GM18909 (cell line): ENCODE measurements around the gene IL1RL1.

Source experiments
- ATAC-seq: cut with Tn5 transposase; IDR thresholded peaks from one replicate; pipeline ENCODE4 v1.9.1; 2021; ENCODE audit warnings: mild to moderate bottlenecking; ENCODE audit not compliant: unreplicated experiment, poor library complexity

IL1RL1 gene

DNA sequence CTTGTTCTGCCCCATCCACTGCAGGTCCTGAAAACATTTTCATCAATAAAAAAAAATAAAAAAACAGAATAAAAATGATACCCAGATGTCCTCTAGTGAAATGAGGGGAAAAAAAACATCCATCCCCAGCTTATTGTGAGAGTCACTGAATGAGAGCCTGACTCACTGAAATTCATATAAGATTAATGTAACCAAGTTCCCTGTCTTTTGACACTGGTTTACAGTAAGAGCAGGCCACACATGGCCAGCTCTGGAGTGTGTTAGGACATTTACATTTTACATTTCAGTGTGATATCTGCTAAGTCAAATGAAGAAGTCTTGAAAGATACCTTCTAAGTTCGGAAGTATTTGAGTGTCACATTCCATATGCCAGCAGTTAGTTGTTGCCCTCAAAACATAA is 23.1 kb downstream of the IL1RL1 start:
- ATAC-seq, result no peak

DNA sequence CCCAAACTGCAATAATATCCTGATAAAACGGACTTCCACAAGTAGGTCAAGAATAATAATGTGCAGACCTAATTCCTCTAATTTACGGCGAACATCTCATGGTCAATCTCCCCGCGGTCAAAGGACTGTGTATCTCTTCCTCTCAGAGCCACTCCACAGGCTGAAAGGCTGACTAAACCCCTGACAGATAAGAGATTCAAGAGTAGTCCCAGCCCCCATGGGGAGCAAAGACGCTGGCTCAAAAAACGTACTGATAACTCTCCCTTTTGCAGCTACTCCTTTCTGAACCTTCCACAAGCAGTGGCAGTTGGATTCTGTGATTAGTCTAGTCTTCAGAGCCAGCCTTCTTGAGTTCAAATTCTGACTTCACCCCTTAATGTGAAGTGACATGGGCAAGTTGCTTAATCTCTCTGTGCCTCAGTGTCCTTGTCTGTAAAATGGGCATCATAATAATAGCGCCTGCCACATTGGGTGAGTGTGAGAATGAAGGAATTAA is 24.6 kb downstream of the IL1RL1 start:
- ATAC-seq, result no peak

GRCh38 chr2:102336502-102336945 is 25.2 kb downstream of the IL1RL1 start:
- no peak for ATAC-seq

GRCh38 chr2:102337012-102337411 is 25.6 kb downstream of the IL1RL1 start:
- no peak for ATAC-seq

DNA sequence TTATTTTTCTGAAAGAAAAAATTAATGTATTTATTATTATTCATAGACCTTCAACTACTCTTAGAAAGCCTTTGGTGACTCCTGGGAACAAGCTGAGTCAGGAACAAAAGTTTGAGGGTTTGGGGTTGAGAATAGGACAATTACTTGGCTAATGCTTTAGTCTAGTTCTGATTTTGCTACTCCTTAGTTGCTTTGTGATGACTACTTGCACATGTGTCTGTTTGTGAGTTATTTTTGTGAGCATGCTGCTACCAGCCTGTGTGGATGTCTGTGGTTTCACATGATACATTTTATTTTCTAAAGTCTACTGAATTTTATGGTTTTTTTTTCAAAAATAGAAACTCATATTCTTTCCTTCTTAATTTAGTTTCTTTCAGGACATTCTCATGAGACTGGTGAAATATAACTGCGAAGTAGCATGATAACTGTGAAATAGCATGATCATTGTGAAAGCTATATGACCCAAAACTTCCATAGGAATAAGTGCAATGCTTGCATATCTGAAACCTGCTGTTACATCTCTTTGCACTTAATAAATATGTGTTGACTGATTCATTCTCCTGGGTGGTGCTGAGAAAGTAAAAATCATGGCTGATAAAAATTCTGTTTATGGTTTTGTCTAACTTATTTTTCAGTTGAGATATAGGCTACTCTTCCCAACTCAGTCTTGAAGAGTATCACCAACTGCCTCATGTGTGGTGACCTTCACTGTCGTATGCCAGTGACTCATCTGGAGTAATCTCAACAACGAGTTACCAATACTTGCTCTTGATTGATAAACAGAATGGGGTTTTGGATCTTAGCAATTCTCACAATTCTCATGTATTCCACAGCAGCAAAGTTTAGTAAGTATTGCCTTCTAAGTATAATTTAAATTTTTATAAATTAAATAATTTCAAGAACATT is 26.4 kb downstream of the IL1RL1 start:
- no peak for ATAC-seq

GRCh38 chr2:102340778-102341177 is 29.4 kb downstream of the IL1RL1 start:
- no peak for ATAC-seq

GRCh38 chr2:102342888-102343287 is 31.5 kb downstream of the IL1RL1 start:
- ATAC-seq, result no peak

DNA sequence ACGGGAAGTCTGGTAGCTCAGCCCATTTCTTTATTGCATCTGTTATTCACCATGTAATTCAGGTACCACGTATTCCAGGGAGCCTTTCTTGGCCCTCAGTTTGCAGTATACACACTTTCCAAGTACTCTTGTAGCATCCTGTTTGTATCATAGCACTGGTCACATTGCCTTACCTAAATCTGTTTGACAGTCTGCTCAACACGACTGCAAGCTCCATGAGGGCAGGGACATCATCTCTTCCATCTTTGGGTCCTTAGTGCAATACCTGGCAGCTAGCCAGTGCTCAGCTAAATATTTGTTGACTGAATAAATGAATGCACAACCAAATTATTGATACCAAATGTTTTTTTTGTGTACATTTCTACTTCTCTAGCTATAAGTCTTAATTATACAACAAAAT is 33.0 kb downstream of the IL1RL1 start:
- ATAC-seq, result no peak

DNA sequence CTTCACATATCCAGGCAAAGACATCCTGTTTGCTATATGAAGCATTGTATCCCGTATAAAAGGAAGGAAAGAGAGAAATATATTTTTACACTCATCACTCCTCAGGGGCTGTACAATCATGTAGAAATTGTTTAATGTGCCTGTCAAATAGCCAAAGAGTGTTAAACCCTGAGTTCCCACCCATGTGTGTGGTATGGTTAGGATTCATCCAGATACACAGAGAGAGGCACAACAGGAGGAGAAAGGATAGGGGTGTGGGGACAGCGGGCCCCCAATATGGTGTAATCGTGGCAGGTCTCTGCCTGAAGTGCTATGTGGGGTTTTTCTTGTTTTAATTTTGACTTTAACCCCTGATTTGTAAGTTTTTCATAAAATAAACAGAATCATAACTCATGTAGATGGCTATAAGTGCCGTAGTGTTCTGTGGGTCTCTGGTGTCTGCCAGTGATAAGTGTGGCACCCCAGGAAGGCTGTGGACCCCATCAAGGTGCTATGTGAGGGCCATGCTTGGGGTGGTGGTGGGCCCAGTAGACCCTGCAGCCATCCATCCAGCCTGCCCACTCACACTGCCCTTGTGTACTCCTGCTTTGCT is 34.1 kb downstream of the IL1RL1 start:
- no peak for ATAC-seq

DNA sequence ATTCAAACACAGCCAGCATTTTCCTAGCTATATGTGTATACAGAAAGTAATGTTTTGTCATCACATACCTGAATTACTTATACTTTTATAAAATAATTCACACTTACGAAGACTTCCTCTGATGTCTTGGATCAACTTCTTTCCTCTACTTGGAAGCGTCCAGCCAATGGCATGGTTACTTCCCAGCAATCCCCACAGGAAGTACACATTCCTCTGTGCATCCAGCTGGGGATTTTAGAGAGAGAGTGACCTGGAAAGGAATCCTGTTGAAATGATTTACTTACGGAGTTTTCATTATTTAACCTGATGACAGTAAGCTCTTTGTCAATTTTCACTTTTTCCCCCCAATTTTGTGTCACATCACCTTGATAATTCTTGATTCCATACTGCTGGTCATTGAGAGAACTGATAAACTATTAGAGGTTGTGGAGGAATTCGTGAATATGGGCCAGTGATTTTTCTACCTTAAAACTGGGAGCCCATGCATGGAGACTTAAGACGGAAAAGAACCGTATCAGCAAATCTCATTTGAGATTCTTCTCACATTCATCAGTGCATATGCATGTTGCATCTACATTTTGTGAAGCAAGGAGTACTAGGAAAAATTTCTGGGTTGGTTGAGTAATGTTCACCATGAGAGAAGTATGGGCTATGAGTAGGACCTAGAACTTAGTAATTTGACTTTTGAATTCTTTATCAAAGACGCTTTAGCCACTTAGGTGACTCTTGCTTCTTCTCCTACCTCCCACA is 35.2 kb downstream of the IL1RL1 start:
- ATAC-seq, result no peak

DNA sequence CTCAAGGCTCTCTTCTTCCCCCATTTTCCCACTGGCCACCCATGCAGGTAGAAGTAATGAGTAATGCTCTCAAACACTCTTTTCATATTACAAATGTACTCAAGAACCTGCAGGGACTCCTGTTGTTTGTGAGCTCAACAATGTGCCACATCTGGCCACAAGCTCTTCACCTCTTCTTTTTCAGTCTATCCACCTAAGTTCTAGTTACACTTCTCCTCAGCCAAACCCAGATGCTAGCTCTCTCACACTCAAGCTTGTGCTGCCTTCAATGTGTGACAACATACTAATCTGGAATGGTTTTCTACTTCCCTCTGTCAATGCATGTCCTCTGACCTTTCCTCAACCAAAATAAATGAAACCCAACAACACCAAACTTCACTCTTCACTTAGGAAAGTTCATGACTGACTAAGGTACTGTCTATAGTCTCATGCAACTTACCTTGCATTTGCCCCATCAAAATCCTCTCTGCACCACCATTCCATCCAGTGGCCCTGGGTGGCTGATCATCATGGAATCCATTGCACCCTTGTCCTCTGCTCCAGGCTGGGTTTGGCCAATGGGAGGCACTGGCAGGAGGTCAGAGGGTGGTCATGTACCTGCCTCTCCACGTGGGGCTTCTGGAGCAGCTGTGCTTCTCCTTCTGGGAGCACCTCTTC is 38.9 kb downstream of the IL1RL1 start:
- ATAC-seq, result no peak

GRCh38 chr2:102355526-102356380 is 44.4 kb downstream of the IL1RL1 start, which contains the start of gene IL18R1:
Gene IL18R1 (plus strand): TSS chr2:102355796. CDS start chr2:102362661, 6,865 bp downstream.
- ATAC-seq, result peak; percentile 91

- peak; percentile 5 for ATAC-seq
These were observed 45.0 kb downstream of the IL1RL1 start for GRCh38 chr2:102356381-102356712.

DNA sequence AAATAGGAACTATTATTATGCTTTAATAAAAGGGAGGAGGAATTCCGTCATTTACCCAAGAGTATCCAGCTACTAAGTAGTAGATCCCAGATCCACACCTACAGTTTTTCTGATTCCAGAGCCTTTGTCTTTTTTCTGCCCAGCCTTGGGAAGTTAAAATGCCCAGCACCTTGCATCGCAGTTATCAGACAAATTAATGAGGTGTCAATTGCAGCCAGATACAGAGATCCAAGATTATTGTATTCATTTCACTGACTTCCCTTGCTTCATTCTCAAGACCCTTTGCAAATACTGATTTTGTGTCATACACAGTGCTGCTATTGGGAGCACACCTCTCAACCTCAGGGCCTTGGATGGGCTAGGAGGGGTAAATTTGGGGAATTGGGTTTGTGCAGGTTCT is 45.4 kb downstream of the IL1RL1 start:
- no peak for ATAC-seq

DNA sequence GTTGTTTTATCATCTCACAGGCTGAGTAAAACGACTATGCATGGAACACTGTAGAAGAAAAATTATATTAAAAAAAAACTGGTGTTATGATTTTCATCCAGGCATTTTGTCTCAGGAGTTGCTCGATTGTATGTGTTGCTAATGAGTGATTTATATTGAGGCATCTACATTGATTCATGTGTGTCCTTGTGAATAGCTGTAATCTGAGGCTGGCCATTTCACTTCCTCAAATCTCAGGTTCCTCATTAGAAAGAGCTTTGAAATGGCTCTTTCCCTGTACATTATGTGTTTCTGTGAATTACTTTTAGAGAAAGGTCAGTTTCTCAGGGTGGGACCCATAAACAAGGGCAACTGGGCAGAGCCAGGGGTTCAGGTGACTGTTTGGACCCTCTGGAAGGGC is 46.6 kb downstream of the IL1RL1 start:
- no peak for ATAC-seq

DNA sequence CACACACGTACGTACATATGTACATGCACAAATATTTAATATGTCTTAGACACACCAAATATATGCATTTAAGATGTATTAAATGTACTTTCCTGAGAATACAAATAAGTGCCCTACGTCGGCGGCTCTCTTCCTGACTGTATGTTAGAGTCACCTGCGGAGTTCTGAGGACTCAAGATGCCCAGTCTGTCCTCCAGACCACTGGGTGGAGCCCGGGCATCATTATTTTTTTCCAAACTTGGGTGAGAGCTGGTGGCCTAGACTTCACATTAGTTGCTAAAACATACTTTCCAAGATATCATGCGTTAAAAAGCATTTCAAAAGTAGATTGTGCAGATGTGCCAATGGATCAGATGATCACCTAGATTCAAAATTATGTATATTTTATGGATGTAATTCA is 47.1 kb downstream of the IL1RL1 start:
- no peak for ATAC-seq

DNA sequence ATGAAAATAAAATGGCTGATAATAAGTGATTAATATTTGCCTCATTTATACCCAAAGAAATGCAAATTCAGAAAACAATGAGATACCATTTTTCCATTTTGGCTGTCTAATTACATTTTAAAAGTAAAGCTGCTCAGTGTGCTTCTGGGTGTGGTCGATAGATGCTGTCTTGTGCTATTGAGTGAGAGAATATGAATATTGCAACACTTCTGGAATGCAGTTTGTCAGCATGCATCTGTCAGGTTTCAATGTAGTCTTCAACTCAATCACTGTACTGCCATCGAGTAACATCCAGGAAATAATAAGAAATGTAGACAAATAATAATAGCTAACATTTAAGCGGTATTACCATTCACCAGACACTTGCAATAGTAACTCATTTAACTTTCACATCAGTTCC is 48.2 kb downstream of the IL1RL1 start:
- no peak for ATAC-seq

GRCh38 chr2:102361632-102362241 is 50.4 kb downstream of the IL1RL1 start:
- no peak for ATAC-seq

- ATAC-seq, result no peak
These were observed 54.4 kb downstream of the IL1RL1 start for GRCh38 chr2:102365763-102366162.
